HG03196 (cell line): ENCODE measurements around the gene KLHL25.

Experiments
- ATAC-seq: cut with Tn5 transposase; IDR thresholded peaks from one replicate; pipeline ENCODE4 v1.9.1; 2021; ENCODE audit not compliant: unreplicated experiment

Gene KLHL25

DNA sequence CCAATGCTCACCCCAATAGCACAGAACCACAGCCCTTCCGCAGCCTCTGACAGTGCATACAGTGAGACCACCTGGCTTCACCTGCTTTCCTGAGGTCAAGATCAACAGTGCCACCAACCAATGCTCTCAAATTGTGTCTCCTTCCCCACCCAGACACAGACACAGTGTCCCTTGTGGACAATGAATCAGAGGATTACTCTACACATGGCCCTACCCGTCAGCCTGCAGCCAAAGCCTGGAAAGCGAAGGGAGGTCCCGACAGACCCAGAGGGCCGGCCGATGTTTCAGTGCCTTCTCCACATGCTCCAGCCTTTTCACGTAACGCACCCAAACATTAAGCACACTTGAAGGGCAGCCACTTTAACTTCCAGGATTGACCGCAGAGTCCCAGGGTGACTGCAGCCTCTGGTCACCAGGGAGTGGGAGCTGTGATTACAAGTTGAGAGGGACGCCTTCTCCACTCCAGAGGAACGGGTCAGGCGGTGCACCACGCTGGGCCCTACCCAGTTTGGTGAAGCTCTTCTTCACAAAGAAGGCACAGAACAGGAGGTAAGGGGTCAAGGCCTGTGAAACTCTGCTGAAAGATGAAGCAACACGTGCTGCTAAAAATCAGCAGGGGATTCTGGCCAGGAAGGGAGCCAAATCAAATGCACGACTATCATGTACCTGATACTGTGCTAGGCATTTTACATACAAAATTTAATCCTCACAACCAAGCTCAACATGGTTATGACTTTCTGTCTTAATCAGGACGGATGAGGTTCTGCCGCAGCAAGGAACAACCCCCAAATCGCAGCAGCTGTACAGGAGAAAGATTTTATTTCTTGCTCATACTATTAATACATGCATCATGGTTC is 17.2 kb downstream of the KLHL25 start:
- no peak for ATAC-seq

- ATAC-seq = no peak
Measured at GRCh38 chr15:85773970-85774369, 20.8 kb downstream of the KLHL25 start.

DNA sequence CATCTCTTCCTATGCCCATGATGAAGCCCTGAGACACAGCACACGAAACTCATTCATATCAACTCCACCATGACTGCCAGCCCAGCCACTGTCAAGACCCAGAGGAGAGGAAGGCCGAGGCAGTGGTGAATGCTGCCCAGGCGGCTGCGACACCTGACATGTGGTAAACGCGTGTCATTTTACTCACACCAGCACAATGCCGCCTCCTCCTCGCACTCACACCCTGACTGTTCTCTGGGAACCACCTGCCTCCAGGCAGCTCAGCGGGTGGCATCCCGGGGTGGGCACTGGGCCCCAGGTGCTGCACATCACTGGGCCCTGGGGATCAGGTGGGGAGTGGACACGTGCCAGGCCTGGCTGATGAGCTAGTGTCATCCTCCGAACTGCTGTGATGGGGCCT is 21.5 kb downstream of the KLHL25 start:
- ATAC-seq = no peak

GRCh38 chr15:85772668-85773067 is 22.1 kb downstream of the KLHL25 start:
- no peak for ATAC-seq

GRCh38 chr15:85771781-85772445 is 22.8 kb downstream of the KLHL25 start:
- no peak for ATAC-seq

DNA sequence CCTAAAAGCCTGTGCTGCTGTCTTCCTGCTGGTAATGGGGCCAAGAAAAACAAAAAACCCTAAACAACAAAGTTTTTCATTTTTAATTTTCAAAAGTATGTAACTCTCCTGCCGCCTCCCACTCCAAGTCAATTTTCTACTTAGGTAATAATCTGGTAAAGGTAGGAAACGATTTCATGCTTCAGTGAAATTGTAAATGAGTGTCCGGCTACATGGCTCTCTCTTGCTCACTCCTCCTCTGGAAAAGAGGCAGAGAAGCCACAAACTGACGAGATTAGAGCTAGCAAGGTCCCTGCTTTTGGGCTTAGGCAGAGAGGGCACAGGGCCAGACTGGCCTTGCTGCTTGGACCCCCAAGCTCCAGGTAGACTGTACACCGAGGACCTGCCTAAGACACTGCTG is 23.5 kb downstream of the KLHL25 start:
- ATAC-seq = no peak

DNA sequence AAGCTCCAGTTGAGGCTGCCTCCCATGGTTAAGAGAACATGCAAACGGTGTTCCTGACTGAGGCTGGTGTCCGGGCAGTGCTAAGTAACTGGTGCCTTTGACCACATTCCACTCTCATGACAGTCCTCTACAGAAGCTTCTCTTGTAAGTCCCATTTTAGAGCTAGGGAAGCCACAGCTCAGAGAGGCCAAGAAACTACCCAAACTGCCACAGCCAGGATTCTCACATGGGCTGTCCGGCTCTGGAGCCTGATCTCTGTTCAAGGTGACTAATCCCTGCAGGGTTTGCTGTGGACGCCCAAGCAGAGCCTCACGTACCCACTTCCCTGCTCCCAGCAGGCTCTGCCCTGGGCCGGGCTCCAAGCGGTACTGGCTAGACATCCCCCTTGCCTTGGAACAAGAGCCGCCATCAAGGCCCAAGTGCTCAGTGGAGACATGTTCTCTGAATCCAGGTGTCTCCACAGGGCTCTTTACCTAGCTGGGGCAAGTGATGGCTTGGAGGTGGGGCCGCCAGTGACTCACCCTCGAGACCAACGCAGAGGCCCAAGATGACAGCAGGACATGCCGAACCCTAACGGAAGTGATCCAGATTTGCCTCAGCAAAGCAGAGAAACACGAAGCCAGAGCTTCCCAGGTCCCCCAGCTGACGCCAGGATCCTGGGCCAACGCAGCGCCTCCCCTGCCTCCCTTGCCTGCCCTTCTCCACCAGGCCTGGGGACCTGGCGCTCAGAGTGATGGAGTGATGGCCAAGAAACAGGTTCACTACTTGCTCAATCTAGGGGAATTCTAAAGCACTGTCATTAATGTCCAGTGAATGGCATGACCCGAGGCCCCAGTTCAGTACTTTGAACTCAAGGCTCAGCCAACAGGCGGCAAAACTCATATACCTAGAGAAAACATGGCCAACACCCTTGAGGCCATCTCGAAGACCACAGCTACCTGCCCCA is 24.4 kb downstream of the KLHL25 start:
- no peak for ATAC-seq

DNA sequence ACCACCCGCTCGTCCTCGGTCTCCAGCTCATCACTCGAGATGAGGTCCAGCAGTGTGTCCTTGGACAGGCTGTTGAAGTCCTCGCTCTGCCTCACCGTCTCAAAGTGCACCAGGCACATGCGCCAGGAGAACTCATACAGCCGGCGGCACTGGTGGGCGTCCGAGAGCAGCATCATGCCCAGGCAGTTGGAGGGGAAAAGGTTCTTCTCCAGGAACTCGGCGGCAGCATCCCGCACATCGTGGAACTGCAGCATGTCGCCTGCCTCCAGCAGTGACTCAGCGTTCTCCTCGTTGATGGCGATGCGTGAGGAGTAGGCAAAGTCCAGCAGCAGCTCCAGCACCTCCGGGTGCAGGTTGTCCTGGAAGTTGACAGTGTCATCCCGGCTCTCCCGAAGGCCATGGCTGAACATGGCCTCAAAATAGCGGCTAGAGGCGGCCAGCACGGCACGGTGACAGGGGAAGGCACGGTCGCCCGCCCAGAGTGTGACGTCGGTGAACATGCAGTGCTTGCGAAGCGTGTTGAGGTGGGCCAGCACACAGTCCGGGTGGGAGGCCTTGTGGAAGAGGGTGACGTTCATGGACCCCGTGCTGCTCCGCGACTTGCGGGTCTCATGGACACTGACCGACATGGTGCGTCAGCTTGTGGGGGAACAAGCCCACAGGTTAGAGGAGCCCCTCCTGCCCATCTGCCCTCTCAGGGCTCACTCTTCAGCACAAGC is 25.4 kb downstream of the KLHL25 start:
- no peak for ATAC-seq

DNA sequence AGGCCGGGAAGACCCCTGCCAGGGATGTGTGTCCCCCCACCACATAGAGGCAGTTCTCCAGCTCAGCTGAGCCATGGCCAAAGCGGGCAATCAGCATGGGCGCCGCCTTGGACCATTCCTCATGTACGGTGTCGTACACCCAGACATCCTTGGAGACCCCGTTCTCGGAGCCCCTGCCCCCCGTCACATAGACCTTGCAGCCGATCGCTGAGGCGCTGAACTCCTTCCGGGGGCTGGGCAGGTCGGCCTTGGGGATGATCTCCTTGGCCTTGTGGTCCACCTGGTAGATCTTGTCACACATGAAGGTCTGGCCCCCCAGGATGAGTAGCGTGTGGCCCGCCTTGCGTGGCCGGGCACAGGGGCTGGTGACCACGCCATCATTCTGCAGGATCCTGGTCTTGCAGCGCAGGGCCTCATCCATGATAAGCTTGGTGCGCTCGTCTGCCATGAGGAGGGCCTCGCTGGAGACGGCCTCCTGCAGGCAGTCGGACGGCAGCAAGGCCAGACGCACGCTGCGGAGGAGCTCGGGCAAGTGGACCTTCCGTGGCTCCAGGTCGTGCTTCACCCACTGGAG is 26.0 kb downstream of the KLHL25 start:
- no peak for ATAC-seq

DNA sequence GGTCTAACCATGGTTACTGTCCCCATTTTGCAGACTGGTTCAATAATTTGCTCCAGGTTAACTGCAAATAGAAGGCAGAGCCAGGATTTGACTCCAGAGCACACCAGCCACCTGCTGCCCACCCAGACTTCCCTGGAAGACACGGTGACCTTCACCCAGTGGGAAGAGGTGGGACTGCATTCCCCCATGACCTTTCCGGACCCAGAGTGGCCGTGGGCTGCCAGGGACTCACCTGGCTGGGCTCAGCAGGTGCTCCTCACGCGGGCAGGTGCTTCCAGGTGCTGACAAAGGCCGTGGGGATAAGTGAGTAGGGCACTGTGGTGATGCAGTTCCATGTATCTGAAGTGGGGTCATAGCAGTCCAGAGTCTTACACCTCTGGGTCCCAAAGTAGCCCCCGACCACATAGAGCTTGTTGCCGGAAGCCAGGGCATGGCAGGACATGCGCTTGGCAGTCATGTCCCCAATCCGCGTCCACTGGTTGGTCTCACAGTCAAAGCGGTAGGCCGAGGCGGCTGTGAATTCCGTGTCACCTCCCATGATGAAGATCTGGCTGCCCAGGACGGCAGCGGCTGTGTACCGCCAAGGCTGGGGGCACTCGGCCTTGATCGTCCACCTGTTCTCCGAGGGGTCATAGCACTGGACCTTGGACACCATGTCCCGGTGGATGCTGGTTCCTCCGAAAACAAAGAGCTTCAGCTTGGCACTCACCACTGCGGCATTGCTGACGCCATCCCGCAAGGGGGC is 26.8 kb downstream of the KLHL25 start:
- ATAC-seq = no peak

DNA sequence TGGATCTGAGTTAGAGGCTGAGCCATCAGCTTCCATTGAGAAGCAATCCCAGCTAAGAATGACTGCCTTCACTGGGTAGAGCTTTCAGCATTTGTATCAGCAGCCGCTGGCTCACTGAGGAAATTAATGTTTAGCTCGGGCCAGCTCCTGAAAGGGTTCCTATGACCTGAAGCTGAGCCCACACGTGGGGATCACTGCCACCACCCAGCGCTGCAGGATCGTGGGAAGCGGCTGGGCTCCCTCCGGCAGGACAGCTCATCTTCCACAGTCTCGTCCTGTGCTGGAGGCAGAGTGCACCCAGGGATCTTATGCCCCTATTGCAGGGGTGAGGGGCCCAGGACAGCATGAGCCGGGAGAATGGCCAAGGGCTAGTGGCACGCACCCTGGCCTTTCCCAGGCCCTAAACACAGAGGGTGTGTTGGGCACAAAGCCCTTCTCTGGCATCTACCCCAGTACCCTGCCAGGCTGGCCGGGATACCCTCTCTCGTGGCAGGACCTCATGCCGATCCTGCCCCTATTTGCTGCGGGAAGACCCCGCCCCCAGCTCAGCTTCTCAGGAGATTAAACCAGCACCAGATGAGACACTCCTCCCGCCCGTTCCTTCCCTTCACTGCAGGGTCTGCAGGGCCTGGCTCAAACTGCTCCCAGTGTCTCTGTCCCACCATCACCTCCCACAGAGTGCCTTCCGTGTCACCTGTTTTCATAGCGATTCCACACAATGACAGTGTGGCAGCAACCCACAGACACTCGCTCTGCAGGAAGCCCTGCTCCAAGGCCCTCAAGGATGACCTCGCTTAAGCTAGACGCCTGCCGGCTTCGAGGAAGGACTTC is 28.5 kb downstream of the KLHL25 start:
- ATAC-seq = no peak

DNA sequence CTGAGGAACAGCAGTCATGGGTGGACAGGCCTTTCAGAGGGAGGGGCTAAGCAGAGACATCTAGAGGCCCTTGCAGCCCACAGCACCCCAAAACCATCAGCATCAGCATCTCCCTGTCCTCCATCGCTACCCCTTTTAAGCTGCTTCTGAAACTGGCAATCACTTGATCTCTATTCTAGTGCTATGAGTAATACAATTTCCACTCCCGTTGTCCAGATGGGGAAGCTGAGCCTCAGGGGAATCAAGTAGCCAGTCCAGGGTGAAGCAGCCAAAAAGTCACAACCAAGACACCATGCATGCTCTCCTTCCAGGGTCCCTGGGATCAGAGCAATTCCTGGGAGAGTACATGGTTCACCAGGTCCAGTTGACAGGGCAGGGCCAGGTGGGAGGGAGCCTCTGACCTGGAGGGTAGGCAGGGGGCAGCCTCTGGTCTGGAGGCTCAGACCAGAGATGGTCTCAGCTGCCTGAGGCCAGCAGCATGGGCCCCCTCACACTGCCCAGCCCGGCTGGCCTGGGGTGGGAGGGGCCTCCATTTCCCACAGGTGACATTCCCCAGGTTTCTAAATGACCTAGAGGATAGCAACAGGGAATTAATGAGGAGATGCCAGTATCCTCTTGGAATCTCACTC is 30.0 kb downstream of the KLHL25 start:
- no peak for ATAC-seq

DNA sequence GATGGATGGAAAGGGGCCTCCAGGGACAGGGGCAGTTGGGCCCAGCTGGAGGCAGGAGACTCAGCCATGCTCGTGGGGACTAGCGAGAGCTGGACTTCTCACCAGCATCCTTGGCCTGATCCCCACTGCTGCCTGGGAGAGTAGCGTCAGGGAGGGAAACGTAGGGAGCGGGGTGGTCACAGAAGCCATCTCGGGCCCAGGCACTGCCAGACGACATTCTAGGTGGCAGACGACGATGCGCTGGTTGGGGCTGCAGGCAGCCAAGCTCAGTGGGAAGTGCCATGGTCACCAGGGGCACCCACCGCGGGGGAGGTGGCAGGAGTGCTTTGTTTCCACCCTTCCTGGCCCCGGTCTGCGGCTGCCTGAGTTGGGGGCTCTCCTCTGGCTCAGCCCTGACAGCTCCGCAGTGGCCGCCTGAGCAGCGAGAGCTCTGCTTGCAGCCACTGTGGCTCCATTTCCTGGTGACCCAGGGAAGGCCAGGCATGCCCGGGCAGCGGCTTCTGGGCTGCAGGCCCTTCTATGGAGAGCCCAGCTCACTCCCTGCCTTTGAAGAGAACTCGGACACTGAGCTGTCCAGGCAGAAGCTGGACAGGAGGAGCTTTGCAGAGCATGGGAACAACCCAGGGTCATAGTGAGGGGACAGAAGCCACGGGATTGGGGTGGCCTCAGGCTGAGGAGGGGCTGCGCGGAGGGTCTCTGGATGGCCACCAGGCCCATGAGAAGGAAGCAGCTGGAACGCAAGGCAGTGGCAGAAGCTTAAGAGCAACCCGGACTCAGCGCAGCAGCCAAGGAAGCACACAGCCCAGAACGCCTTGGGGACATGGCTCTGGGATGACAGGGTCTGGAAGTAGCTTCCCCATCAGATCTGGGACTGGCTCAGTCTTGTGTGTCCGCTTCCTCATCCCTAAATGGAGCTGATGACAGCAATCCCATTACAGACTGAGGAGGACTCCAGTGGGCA is 30.8 kb downstream of the KLHL25 start:
- ATAC-seq = no peak

DNA sequence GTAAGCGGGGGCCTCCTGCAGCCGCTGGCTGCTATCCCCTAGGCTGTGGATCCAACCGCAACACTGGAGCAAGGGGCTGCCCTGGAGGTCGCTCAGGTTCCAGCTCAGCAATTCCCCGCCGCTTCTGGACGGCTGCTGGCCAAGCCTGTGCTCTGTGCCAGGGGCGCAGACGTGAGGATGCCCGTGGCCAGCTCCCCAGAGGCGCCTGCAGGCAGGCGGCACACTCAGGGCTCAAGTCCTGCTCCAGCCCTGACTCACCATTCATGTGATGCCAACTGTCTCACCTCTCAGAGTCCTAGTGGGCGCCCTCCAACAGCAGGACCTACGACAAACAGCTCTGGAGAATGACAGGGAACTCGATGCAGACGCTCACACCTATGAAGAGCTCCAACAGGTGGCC is 31.6 kb downstream of the KLHL25 start:
- ATAC-seq = no peak

GRCh38 chr15:85762756-85763127 is 32.0 kb downstream of the KLHL25 start:
- no peak for ATAC-seq

DNA sequence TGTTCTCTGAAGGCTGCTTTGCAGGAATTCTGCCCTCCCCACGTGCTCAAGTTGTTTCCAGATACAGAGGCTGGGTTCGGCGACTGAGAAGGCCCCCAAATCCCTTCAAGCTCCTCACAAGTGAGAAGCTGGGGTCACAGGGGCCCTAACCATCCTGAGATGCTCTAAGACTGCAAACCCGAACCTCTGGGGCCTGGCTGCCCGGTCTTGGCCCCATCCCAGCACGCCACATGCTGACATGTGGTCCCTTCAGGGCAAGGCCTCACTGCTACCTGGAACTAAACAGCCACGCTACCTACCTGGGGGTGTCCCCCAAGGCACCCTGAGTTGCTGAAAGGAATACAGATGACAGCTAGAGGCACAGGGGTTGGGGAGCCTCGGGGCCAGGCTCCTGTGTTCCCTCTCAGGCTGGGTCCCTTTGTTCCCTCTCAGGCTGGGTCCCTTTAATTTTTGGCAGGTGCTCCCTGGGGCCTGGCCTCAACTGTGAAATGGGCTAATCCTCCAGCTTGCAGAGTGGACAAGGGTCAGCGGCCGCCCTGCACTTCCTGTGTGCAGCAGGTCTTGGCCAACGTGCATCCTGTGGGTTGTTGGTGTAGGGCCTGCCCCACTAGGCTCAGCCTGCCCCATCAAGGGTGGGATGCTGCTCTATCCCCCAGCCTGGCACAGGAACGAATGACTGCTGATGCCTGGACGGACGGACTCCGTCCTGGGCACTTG is 32.5 kb downstream of the KLHL25 start:
- no peak for ATAC-seq

DNA sequence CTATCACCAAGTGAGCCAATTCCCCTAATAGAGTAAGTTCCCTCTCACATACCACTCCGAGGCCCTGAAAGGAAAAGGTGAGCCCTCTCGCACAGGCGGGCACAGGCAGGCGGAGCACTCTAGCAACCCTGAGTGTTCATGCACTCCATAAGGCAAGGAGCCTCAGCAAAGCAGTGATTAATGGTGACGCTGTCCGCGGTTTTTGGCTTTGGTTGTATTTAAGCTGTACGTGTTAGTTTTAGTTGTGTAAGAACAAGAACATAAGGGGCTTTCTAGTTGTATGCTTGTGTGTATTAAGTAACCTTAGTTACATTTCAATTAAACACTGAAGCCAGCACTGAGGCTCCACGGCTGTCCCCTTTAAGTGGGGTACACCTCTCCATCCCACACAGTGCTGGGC is 33.1 kb downstream of the KLHL25 start:
- no peak for ATAC-seq
